H9 (cell line): ENCODE measurements around the gene REC114. TPM values are rescaled to one million over a fixed set of nuclear protein-coding genes. Genes with fewer than 3 reads are reported as not detected.

ENCODE experiments used
- DNase-seq: peaks from one replicate; pipeline ENCODE4 v3.0.0-alpha.2; 2017
- H2AFZ ChIP-seq: one replicate; pipeline ENCODE4 v1.6.1; 2013; ENCODE audit warnings: mild to moderate bottlenecking, low read length, control low read depth, moderate library complexity
- H2AK5ac ChIP-seq: 2 replicates; pipeline ENCODE4 v1.6.1; 2013; ENCODE audit warnings: low read length, control low read depth, mixed read lengths; ENCODE audit not compliant: insufficient read length
- H2BK120ac ChIP-seq: one replicate; pipeline ENCODE4 v1.6.1; 2013; ENCODE audit warnings: low read depth, mild to moderate bottlenecking, low read length, control low read depth, inconsistent platforms; ENCODE audit not compliant: poor library complexity, severe bottlenecking
- H2BK12ac ChIP-seq: 2 replicates; pipeline ENCODE4 v1.6.1; 2013; ENCODE audit warnings: low read length, control low read depth, mixed read lengths, low read depth; ENCODE audit not compliant: insufficient read length
- H2BK15ac ChIP-seq: 2 replicates; pipeline ENCODE4 v1.6.1; 2013; ENCODE audit warnings: low read depth, low read length, control low read depth
- H2BK20ac ChIP-seq: one replicate; pipeline ENCODE4 v1.6.1; 2013; ENCODE audit warnings: low read depth, mild to moderate bottlenecking, low read length, control low read depth, inconsistent platforms; ENCODE audit not compliant: poor library complexity, severe bottlenecking
- H2BK5ac ChIP-seq: 2 replicates; pipeline ENCODE4 v1.6.1; 2013; ENCODE audit warnings: low read length, control low read depth, mixed read lengths; ENCODE audit not compliant: insufficient read length
- H3K14ac ChIP-seq: 2 replicates; pipeline ENCODE4 v1.6.1; 2013; ENCODE audit warnings: low read length, control low read depth; ENCODE audit not compliant: insufficient read depth
- H3K18ac ChIP-seq: 2 replicates; pipeline ENCODE4 v1.6.1; 2013; ENCODE audit warnings: low read depth, mild to moderate bottlenecking, mixed read lengths, low read length, control low read depth; ENCODE audit not compliant: insufficient read length
- H3K23ac ChIP-seq: 2 replicates; pipeline ENCODE4 v1.6.1; 2013; ENCODE audit warnings: low read length, control low read depth, mixed read lengths, low read depth; ENCODE audit not compliant: insufficient read length
- H3K23me2 ChIP-seq: 2 replicates; pipeline ENCODE4 v1.6.1; 2013; ENCODE audit warnings: low read depth, mild to moderate bottlenecking, mixed read lengths, low read length, control low read depth; ENCODE audit not compliant: insufficient read length, poor library complexity, severe bottlenecking
- H3K27ac ChIP-seq: 2 replicates; pipeline ENCODE4 v1.5.1; 2013; ENCODE audit warnings: low read length, control low read depth, mixed read lengths, low read depth; ENCODE audit not compliant: insufficient read length
- H3K27me3 ChIP-seq: 2 replicates; pipeline ENCODE4 v1.6.1; 2013; ENCODE audit warnings: low read length, control low read depth, inconsistent platforms; ENCODE audit not compliant: insufficient read depth
- H3K4ac ChIP-seq: 2 replicates; pipeline ENCODE4 v1.6.1; 2013; ENCODE audit warnings: low read depth, mild to moderate bottlenecking, control low read depth, inconsistent platforms, low read length, moderate library complexity
- H3K4me1 ChIP-seq: 2 replicates; pipeline ENCODE4 v1.6.1; 2013; ENCODE audit warnings: low read length, control low read depth, inconsistent platforms; ENCODE audit not compliant: insufficient read depth
- H3K4me2 ChIP-seq: 2 replicates; pipeline ENCODE4 v1.6.1; 2013; ENCODE audit warnings: low read length, control low read depth, mixed read lengths; ENCODE audit not compliant: insufficient read length, insufficient read depth
- H3K56ac ChIP-seq: 2 replicates; pipeline ENCODE4 v1.6.1; 2013; ENCODE audit warnings: low read depth, mild to moderate bottlenecking, mixed read lengths, low read length, control low read depth; ENCODE audit not compliant: insufficient read length
- H3K79me1 ChIP-seq: 2 replicates; pipeline ENCODE4 v1.6.1; 2013; ENCODE audit warnings: low read depth, mild to moderate bottlenecking, moderate library complexity, low read length, control low read depth, inconsistent platforms; ENCODE audit not compliant: insufficient read depth, poor library complexity, severe bottlenecking
- H3K79me2 ChIP-seq: 2 replicates; pipeline ENCODE4 v1.6.1; 2013; ENCODE audit warnings: low read length, control low read depth, inconsistent platforms; ENCODE audit not compliant: insufficient read depth
- H3K9ac ChIP-seq: 2 replicates; pipeline ENCODE4 v1.6.1; 2013; ENCODE audit warnings: low read length, control low read depth, mixed read lengths; ENCODE audit not compliant: insufficient read length; ENCODE audit errors: extremely low read depth
- H3K9me3 ChIP-seq: one replicate; pipeline ENCODE4 v1.6.1; 2013; ENCODE audit warnings: low read depth, low read length, inconsistent platforms; ENCODE audit not compliant: control insufficient read depth
- H3T11ph ChIP-seq: one replicate; pipeline ENCODE4 v1.6.1; 2013; ENCODE audit warnings: mild to moderate bottlenecking, low read length, control low read depth, inconsistent platforms
- H4K20me1 ChIP-seq: one replicate; pipeline ENCODE4 v1.6.1; 2013; ENCODE audit not compliant: control insufficient read depth, insufficient read length, insufficient read depth
- H4K5ac ChIP-seq: 2 replicates; pipeline ENCODE4 v1.6.1; 2013; ENCODE audit warnings: low read depth, mild to moderate bottlenecking, mixed read lengths, low read length, control low read depth; ENCODE audit not compliant: insufficient read length
- H4K8ac ChIP-seq: replicated peaks from 2 replicates; pipeline ENCODE4 v1.6.1; 2013; ENCODE audit warnings: low read length, control low read depth, mixed read lengths, low read depth; ENCODE audit not compliant: insufficient read length
- H4K91ac ChIP-seq: 2 replicates; pipeline ENCODE4 v1.6.1; 2013; ENCODE audit warnings: low read depth, mild to moderate bottlenecking, moderate library complexity, mixed read lengths, low read length, control low read depth; ENCODE audit not compliant: insufficient read length
- H3K27ac Mint-ChIP-seq, 3 experiments: 2 replicates in 2 of 3; 3 replicates in 1 of 3; pipeline ENCODE4 v1.8.0; 2020 to 2021; ENCODE audit warnings: mixed read lengths in 3 of 3, mild to moderate bottlenecking in 1 of 3, moderate library complexity in 1 of 3
- H3K27me3 Mint-ChIP-seq: 2 replicates; pipeline ENCODE4 v1.8.0; 2021; ENCODE audit warnings: low read depth, mild to moderate bottlenecking, moderate library complexity, mixed read lengths
- H3K36me3 Mint-ChIP-seq, 3 experiments: 2 replicates in 2 of 3; 3 replicates in 1 of 3; pipeline ENCODE4 v1.8.0; 2020 to 2021; ENCODE audit warnings: low read depth in 3 of 3, mixed read lengths in 3 of 3; ENCODE audit not compliant: insufficient read depth in 1 of 3
- H3K4me1 Mint-ChIP-seq, 2 experiments: 2 replicates each; pipeline ENCODE4 v1.8.0; 2020; ENCODE audit warnings: mixed read lengths in 2 of 2
- H3K4me3 Mint-ChIP-seq, 2 experiments: 2 replicates in 1 of 2; 3 replicates in 1 of 2; pipeline ENCODE4 v1.8.0; 2020 to 2021; ENCODE audit warnings: mild to moderate bottlenecking in 2 of 2, mixed read lengths in 2 of 2, moderate library complexity in 1 of 2
- H3K9me3 Mint-ChIP-seq, 2 experiments: 2 replicates in 1 of 2; 3 replicates in 1 of 2; pipeline ENCODE4 v1.8.0; 2020; ENCODE audit warnings: mild to moderate bottlenecking in 2 of 2, mixed read lengths in 2 of 2, moderate library complexity in 1 of 2
- WGBS: extraction: QIAGEN DNeasy Blood & Tissue Kit; methylation state at CpG from one replicate; pipeline ENCODE4 v1.1.7; 2013; ENCODE audit warnings: missing lambda C conversion rate, low lambda C conversion rate, mixed read lengths; ENCODE audit not compliant: insufficient read length; ENCODE audit errors: extremely low coverage; 5-methylcytosine and 5-hydroxymethylcytosine counted together
- total RNA-seq: library from RNA; stranded (reverse); gene quantifications from 2 replicates; pipeline ENCODE4 v1.2.1, GENCODE V29; 2021
- TF ChIP-seq, protein P1 (sequence below): fragments of 200-600 bp; sonication (generic); conservative IDR thresholded peaks from 3 replicates; pipeline ENCODE4 v1.8.0; 2021; ENCODE audit warnings: antibody characterized with exemption, mild to moderate bottlenecking

Gene REC114
- total RNA-seq, 1 experiment from 2014 or later = not detected

GRCh38 chr15:73593304-73594074 lies 150.5 kb downstream of the REC114 start:
- Histone ChIP-seq H4K20me1 (no peaks in the 10 kb centered on the region), H3K27ac (no peak overlapping the region), H4K91ac (no peak overlapping the region), H3K4ac (no peak overlapping the region), H2BK15ac (no peak overlapping the region), H3T11ph (no peak overlapping the region), H3K14ac (no peak overlapping the region), H3K56ac (no peak overlapping the region), H2AK5ac (no peak overlapping the region), H3K79me1 (peaks cover 5% of the 10 kb centered on the region), H3K18ac (no peak overlapping the region), H2BK5ac (no peak overlapping the region), H2BK12ac (no peak overlapping the region), H2AFZ (no peak overlapping the region), H3K23ac (no peak overlapping the region), H3K27me3 (no peaks in the 10 kb centered on the region), H3K79me2 (peaks cover 3% of the 10 kb centered on the region; the same call in 1 of the 2 replicates), H2BK120ac (no peak overlapping the region), H4K5ac (no peak overlapping the region), H3K4me2 (no peak overlapping the region), H4K8ac (no peak overlapping the region), H2BK20ac (no peak overlapping the region), H3K23me2 (no peaks in the 10 kb centered on the region), H3K9me3 (no peaks in the 10 kb centered on the region), H3K4me1 (peaks cover 5% of the 10 kb centered on the region; the same call in 1 of the 2 replicates), H3K9ac (no peak overlapping the region)
- Mint-ChIP-seq H3K4me1 (peaks cover 36 to 38% of the 10 kb centered on the region in 2 experiments), H3K4me3 (no peak overlapping the region), H3K36me3 (peaks cover 6 to 29% (median 15%) of the 10 kb centered on the region in 3 experiments; a peak in 6 of 7 replicates), H3K9me3 (no peaks in the 10 kb centered on the region), H3K27me3 (no peaks in the 10 kb centered on the region), H3K27ac (peak overlapping the region; percentile 11 to 43 (median 31); a peak in 4 of 7 replicates)
- no peak for DNase-seq
- TF ChIP-seq, protein P1, sequence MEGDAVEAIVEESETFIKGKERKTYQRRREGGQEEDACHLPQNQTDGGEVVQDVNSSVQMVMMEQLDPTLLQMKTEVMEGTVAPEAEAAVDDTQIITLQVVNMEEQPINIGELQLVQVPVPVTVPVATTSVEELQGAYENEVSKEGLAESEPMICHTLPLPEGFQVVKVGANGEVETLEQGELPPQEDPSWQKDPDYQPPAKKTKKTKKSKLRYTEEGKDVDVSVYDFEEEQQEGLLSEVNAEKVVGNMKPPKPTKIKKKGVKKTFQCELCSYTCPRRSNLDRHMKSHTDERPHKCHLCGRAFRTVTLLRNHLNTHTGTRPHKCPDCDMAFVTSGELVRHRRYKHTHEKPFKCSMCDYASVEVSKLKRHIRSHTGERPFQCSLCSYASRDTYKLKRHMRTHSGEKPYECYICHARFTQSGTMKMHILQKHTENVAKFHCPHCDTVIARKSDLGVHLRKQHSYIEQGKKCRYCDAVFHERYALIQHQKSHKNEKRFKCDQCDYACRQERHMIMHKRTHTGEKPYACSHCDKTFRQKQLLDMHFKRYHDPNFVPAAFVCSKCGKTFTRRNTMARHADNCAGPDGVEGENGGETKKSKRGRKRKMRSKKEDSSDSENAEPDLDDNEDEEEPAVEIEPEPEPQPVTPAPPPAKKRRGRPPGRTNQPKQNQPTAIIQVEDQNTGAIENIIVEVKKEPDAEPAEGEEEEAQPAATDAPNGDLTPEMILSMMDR = no peak
- WGBS = no CpG with 5 or more reads among the region's 9 CpGs
